Uterus (tissue), 2 donors: ENCODE measurements around the gene RAB3GAP1.

ENCODE experiments used
- POLR2A ChIP-seq, 2 donors: fragments of 450-650 bp; IDR thresholded peaks; one replicate each; pipeline ENCODE4 v1.6.1; 2016; ENCODE audit warnings: antibody characterized with exemption in 2 of 2, mild to moderate bottlenecking in 1 of 2, moderate library complexity in 1 of 2
- TF ChIP-seq, protein P1 (sequence below), 4 experiments: fragments of 200-600 bp in 2 of 4; fragments of 450-650 bp in 2 of 4; sonication (generic) in 2 of 4; IDR thresholded peaks; one replicate each; pipeline ENCODE4 v1.5.1; 2016 to 2019; ENCODE audit warnings: antibody characterized with exemption in 4 of 4, mild to moderate bottlenecking in 2 of 4, moderate library complexity in 1 of 4

DNA sequence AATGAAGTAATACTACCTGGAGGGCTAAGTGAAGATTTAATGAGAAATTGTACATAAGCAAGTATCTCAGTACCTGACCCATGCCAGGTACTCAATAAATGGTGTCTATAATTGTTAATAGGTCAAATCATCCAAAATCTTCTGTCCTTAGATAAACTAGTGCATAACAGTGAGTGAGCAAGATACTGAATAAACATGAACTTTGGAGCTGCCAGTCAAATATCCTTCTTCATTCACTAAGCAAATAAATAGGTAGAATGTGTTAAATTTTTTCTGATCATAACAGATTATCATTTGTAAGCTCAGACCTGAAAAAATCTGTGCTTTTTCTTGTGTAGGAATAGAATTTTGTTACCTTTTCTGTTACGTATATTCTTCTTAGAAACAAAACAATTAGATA is 39.6 kb downstream of the RAB3GAP1 start:
- TF ChIP-seq, protein P1, sequence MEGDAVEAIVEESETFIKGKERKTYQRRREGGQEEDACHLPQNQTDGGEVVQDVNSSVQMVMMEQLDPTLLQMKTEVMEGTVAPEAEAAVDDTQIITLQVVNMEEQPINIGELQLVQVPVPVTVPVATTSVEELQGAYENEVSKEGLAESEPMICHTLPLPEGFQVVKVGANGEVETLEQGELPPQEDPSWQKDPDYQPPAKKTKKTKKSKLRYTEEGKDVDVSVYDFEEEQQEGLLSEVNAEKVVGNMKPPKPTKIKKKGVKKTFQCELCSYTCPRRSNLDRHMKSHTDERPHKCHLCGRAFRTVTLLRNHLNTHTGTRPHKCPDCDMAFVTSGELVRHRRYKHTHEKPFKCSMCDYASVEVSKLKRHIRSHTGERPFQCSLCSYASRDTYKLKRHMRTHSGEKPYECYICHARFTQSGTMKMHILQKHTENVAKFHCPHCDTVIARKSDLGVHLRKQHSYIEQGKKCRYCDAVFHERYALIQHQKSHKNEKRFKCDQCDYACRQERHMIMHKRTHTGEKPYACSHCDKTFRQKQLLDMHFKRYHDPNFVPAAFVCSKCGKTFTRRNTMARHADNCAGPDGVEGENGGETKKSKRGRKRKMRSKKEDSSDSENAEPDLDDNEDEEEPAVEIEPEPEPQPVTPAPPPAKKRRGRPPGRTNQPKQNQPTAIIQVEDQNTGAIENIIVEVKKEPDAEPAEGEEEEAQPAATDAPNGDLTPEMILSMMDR (IDR thresholded peaks at IDR 0.05): no peak
- no peak for TF ChIP-seq POLR2A (IDR thresholded peaks at IDR 0.05)
